ENCODE results near the gene TMEM42.

Gene TMEM42

GRCh38 chr3:44896440-44896839, 34.7 kb downstream of the TMEM42 start:
- H3K27me3 ChIP-seq (replicated peaks; ENCODE audit: control insufficient read depth, insufficient read depth, low read length) = no peaks in the 10 kb centered on the region
- no peak for TF ChIP-seq CTCF (IDR thresholded peaks at IDR 0.05; ENCODE audit: insufficient read depth, low read length, poor library complexity, severe bottlenecking)
- no peak overlapping the region for H3K4me3 ChIP-seq (replicated peaks; ENCODE audit: low read depth, low read length)
- no peak for DNase-seq (ENCODE audit: extremely low read depth, insufficient read length)
- H3K36me3 ChIP-seq (ENCODE audit: control insufficient read depth, insufficient read depth, low read length) = no peaks in the 10 kb centered on the region

- Histone ChIP-seq H3K27me3 (replicated peaks; ENCODE audit: control insufficient read depth, insufficient read depth, low read length) (no peaks in the 10 kb centered on the region), H3K36me3 (ENCODE audit: control insufficient read depth, insufficient read depth, low read length) (no peaks in the 10 kb centered on the region), H3K4me3 (replicated peaks; ENCODE audit: low read depth, low read length) (no peak overlapping the region)
- no peak for DNase-seq (ENCODE audit: extremely low read depth, insufficient read length)
- no peak for TF ChIP-seq CTCF (IDR thresholded peaks at IDR 0.05; ENCODE audit: insufficient read depth, low read length, poor library complexity, severe bottlenecking)
These were observed 38.1 kb downstream of the TMEM42 start for GRCh38 chr3:44899683-44900367.

- no peak for DNase-seq (ENCODE audit: extremely low read depth, insufficient read length)
- no peak for TF ChIP-seq CTCF (IDR thresholded peaks at IDR 0.05; ENCODE audit: insufficient read depth, low read length, poor library complexity, severe bottlenecking)
- no peak overlapping the region for H3K4me3 ChIP-seq (replicated peaks; ENCODE audit: low read depth, low read length)
- H3K36me3 ChIP-seq (ENCODE audit: control insufficient read depth, insufficient read depth, low read length) = no peaks in the 10 kb centered on the region
- no peaks in the 10 kb centered on the region for H3K27me3 ChIP-seq (replicated peaks; ENCODE audit: control insufficient read depth, insufficient read depth, low read length)
These were observed 40.9 kb downstream of the TMEM42 start for GRCh38 chr3:44902628-44903027.

GRCh38 chr3:44903314-44903713, 41.6 kb downstream of the TMEM42 start:
- Histone ChIP-seq H3K36me3 (ENCODE audit: control insufficient read depth, insufficient read depth, low read length) (no peaks in the 10 kb centered on the region), H3K4me3 (replicated peaks; ENCODE audit: low read depth, low read length) (no peak overlapping the region), H3K27me3 (replicated peaks; ENCODE audit: control insufficient read depth, insufficient read depth, low read length) (no peaks in the 10 kb centered on the region)
- no peak for TF ChIP-seq CTCF (IDR thresholded peaks at IDR 0.05; ENCODE audit: insufficient read depth, low read length, poor library complexity, severe bottlenecking)
- no peak for DNase-seq (ENCODE audit: extremely low read depth, insufficient read length)

GRCh38 chr3:44903751-44904150, 42.0 kb downstream of the TMEM42 start:
- DNase-seq (ENCODE audit: extremely low read depth, insufficient read length) = no peak
- H3K27me3 ChIP-seq (replicated peaks; ENCODE audit: control insufficient read depth, insufficient read depth, low read length) = no peaks in the 10 kb centered on the region
- no peak for TF ChIP-seq CTCF (IDR thresholded peaks at IDR 0.05; ENCODE audit: insufficient read depth, low read length, poor library complexity, severe bottlenecking)
- no peak overlapping the region for H3K4me3 ChIP-seq (replicated peaks; ENCODE audit: low read depth, low read length)
- no peaks in the 10 kb centered on the region for H3K36me3 ChIP-seq (ENCODE audit: control insufficient read depth, insufficient read depth, low read length)

All from GM06990 (cell line).